AG09309 (cell line): ENCODE results near the gene TPRA1.
"Not testable (repeated sequence)": the region's sequence is repeated elsewhere in the genome, so short reads cannot be mapped to it uniquely, and the experiment has no call there.

Experiments
- DNase-seq: peaks from one replicate; pipeline ENCODE4 v3.0.0-alpha.2; 2010; ENCODE audit warnings: low read depth
- H3K4me3 ChIP-seq: 2 replicates; pipeline ENCODE4 v1.5.1; 2011; ENCODE audit warnings: mild to moderate bottlenecking, low read depth, low read length, moderate library complexity; ENCODE audit not compliant: control insufficient read depth
- TF ChIP-seq, protein P1 (sequence below): IDR thresholded peaks from 2 replicates; pipeline ENCODE4 v1.5.1; 2011; ENCODE audit warnings: mild to moderate bottlenecking, low read depth, low read length, inconsistent platforms; ENCODE audit not compliant: insufficient read depth, control insufficient read depth; ENCODE audit errors: missing control alignments

The TPRA1 gene

DNA sequence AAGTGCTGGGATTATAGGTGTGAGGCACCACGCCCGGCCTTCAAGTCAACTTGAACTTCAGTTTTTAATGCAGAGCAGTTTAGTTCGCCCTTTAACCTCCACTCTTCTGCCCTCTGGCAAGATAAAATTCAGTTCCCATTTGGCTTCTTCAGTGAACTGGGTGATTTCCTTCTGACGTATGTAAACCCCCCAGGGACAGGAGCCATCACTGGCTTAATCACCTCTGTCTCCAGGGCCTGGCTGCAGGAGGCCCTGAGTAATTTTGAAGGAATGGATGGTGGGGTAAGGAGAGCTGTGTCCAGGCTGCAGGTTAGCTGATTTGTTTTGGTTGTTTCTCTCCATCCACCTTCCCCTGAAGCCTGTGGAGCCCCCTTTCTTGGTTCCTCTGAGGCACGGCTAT, 19.6 kb upstream of the TPRA1 start:
- no peak for DNase-seq
- H3K4me3 ChIP-seq: no peak overlapping the region
- TF ChIP-seq, protein P1, sequence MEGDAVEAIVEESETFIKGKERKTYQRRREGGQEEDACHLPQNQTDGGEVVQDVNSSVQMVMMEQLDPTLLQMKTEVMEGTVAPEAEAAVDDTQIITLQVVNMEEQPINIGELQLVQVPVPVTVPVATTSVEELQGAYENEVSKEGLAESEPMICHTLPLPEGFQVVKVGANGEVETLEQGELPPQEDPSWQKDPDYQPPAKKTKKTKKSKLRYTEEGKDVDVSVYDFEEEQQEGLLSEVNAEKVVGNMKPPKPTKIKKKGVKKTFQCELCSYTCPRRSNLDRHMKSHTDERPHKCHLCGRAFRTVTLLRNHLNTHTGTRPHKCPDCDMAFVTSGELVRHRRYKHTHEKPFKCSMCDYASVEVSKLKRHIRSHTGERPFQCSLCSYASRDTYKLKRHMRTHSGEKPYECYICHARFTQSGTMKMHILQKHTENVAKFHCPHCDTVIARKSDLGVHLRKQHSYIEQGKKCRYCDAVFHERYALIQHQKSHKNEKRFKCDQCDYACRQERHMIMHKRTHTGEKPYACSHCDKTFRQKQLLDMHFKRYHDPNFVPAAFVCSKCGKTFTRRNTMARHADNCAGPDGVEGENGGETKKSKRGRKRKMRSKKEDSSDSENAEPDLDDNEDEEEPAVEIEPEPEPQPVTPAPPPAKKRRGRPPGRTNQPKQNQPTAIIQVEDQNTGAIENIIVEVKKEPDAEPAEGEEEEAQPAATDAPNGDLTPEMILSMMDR: no peak

- no peak overlapping the region for H3K4me3 ChIP-seq
- DNase-seq: no peak
- TF ChIP-seq, protein P1: no peak
Observed at GRCh38 chr3:127608362-127608718, 17.8 kb upstream of the TPRA1 start.

DNA sequence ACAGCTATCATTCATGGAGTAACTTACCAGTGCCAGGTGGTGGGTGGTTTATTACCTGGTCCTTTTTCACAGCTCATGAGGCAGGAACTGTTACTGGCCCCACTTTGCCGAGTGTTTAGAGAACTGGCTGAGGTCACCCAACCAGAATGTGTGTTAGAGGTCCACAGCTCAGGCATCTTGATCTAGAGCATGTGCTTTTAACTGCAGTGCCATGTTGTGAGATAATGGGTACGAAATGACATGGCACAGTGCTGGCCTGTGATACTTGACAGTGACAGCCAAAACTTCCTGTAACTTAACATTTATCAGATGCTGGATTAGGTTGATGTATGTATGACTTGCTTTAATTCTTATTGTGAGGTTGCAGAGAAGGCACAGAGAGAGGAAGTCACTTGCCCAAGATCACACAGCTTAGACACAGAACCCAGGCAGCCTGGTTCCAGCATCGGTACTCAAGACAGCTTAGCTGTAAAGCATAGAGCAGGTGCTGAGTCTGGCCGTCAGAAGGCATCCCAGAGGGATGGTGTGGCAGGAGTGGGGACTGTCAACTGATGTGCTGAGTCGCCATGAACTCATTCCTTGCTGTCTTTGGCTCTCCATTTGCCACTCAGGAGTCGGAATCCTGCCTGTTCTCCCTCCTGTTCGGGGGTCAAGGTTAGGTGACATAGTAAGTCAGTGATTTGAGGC, 17.3 kb upstream of the TPRA1 start:
- no peak overlapping the region for H3K4me3 ChIP-seq
- TF ChIP-seq, protein P1: no peak
- no peak for DNase-seq

DNA sequence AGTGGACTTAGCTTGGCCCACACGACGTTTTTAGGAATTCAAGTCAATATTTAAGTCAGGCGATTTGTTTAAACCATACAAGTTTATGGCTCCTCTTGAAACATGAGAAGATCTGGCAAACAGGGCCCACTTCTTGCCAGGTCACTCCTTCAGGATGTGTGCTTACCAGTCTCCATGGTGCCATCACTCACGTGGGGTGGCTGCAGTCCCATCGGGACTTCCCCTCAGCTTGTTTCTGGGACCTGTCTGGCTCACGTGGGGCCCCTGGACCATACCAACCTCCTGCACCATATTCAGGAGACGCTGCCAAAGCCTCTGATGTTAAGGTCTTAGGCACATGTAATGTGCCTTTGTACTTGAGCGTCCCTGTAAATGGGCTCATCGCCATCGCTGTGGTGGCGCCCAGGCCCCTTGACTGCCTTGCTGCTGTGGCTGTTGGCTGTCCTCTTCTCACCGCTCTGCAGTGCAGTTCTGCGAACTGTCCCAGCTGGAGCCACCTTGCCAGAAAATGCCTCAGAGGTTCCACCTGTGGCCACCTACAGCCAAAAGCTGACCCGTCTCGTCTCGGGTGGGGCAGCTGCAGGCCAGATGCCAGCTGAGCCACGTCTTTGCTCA, 16.6 kb upstream of the TPRA1 start:
- no peak overlapping the region for H3K4me3 ChIP-seq
- TF ChIP-seq, protein P1: no peak
- no peak for DNase-seq

DNA sequence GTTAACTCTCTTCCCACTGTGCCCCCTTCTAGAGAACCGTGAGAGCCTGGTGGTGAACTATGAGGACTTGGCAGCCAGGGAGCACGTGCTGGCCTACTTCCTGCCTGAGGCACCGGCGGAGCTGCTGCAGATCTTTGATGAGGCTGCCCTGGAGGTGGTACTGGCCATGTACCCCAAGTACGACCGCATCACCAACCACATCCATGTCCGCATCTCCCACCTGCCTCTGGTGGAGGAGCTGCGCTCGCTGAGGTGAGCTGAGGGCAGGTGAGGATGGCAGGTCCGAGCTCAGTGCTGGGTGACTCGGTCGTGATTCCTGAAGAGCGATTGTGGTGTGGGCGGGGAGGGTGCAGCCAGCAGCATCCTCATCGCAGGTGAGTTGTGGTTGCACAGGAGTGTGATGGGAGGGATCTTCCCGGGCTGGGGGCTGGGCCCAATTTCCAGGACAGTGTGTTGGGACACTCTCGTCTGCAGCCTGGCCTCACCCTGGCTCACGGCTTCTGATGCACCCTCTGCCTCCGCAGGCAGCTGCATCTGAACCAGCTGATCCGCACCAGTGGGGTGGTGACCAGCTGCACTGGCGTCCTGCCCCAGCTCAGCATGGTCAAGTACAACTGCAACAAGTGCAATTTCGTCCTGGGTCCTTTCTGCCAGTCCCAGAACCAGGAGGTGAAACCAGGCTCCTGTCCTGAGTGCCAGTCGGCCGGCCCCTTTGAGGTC, 15.7 kb upstream of the TPRA1 start:
- no peak for DNase-seq
- H3K4me3 ChIP-seq: no peak overlapping the region
- TF ChIP-seq, protein P1: no peak

GRCh38 chr3:127605547-127605946, 15.0 kb upstream of the TPRA1 start:
- not testable (repeated sequence) for DNase-seq, H3K4me3 ChIP-seq

DNA sequence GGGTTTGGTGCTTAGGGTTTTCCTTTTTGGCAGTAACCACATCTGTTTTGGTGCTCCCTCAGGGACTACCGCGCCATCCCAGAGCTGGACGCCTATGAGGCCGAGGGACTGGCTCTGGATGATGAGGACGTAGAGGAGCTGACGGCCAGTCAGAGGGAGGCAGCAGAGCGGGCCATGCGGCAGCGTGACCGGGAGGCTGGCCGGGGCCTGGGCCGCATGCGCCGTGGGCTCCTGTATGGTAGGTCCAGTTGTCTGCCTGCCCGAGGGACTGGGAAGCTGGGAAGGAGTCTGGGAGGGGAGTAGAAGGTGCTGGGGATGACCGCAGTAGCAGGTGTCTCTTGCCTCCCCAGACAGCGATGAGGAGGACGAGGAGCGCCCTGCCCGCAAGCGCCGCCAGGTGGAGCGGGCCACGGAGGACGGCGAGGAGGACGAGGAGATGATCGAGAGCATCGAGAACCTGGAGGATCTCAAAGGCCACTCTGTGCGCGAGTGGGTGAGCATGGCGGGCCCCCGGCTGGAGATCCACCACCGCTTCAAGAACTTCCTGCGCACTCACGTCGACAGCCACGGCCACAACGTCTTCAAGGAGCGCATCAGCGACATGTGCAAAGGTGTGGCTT, 14.1 kb upstream of the TPRA1 start:
- no peak overlapping the region for H3K4me3 ChIP-seq
- DNase-seq: no peak
- TF ChIP-seq, protein P1: no peak
